MM.1S (cell line): ENCODE measurements around the gene NACAD.
"Not testable (repeated sequence)": the region's sequence is repeated elsewhere in the genome, so short reads cannot be mapped to it uniquely, and the experiment has no call there.

Experiments used
- DNase-seq: peaks from one replicate; pipeline ENCODE4 v3.0.0-alpha.2; 2015
- H2AFZ ChIP-seq: fragments of 300-600 bp; sonication (generic); 2 replicates; pipeline ENCODE4 v1.6.0; 2016; ENCODE audit warnings: antibody characterized with exemption, low read length
- H3F3A ChIP-seq: fragments of 300-600 bp; sonication (generic); 2 replicates; pipeline ENCODE4 v1.6.1; 2016; ENCODE audit warnings: mild to moderate bottlenecking, antibody characterized with exemption, low read length, moderate library complexity, mixed read lengths; ENCODE audit not compliant: insufficient read depth
- H3K27ac ChIP-seq: fragments of 300-600 bp; sonication (generic); 2 replicates; pipeline ENCODE4 v1.5.1; 2016; ENCODE audit warnings: mild to moderate bottlenecking, low read length
- H3K27me3 ChIP-seq: fragments of 300-600 bp; sonication (generic); replicated peaks from 2 replicates; pipeline ENCODE4 v1.6.0; 2016; ENCODE audit warnings: low read length; ENCODE audit not compliant: insufficient read depth
- H3K36me3 ChIP-seq: fragments of 300-600 bp; sonication (generic); replicated peaks from 2 replicates; pipeline ENCODE4 v1.6.1; 2016; ENCODE audit warnings: mild to moderate bottlenecking, low read length, mixed read lengths; ENCODE audit not compliant: insufficient read depth
- H3K4me1 ChIP-seq: fragments of 300-600 bp; sonication (generic); 2 replicates; pipeline ENCODE4 v1.6.1; 2016; ENCODE audit warnings: low read length, mixed read lengths
- H3K4me2 ChIP-seq: fragments of 300-600 bp; sonication (generic); 2 replicates; pipeline ENCODE4 v1.6.0; 2016; ENCODE audit warnings: low read depth, low read length
- H3K4me3 ChIP-seq: fragments of 300-600 bp; sonication (generic); 2 replicates; pipeline ENCODE4 v1.5.1; 2016; ENCODE audit warnings: low read length, mixed read lengths
- H3K79me2 ChIP-seq: fragments of 300-600 bp; sonication (generic); 2 replicates; pipeline ENCODE4 v1.6.1; 2016; ENCODE audit warnings: mixed run types, low read length, mixed read lengths
- H3K9ac ChIP-seq: fragments of 300-600 bp; sonication (generic); 2 replicates; pipeline ENCODE4 v1.6.1; 2016; ENCODE audit warnings: low read length, mixed read lengths
- H3K9me2 ChIP-seq: fragments of 300-600 bp; sonication (generic); replicated peaks from 2 replicates; pipeline ENCODE4 v1.6.1; 2016; ENCODE audit warnings: mild to moderate bottlenecking, low read length, mixed read lengths; ENCODE audit not compliant: insufficient read depth
- H3K9me3 ChIP-seq: fragments of 300-600 bp; sonication (generic); replicated peaks from 2 replicates; pipeline ENCODE4 v1.6.1; 2016; ENCODE audit warnings: mild to moderate bottlenecking, low read length, mixed read lengths; ENCODE audit not compliant: insufficient read depth
- H4K20me1 ChIP-seq: fragments of 300-600 bp; sonication (generic); 2 replicates; pipeline ENCODE4 v1.6.1; 2016; ENCODE audit warnings: mild to moderate bottlenecking, low read length, moderate library complexity, mixed read lengths; ENCODE audit not compliant: insufficient read depth
- EZH2 ChIP-seq: fragments of 300-600 bp; sonication (generic); optimal IDR thresholded peaks from 2 replicates; pipeline ENCODE3; 2017; ENCODE audit warnings: low read depth, mild to moderate bottlenecking, antibody characterized with exemption, low read length, mixed read lengths
- EZH2phosphoT487 ChIP-seq: fragments of 300-600 bp; sonication (generic); IDR thresholded peaks from 2 replicates; pipeline ENCODE4 v1.6.1; 2018; ENCODE audit warnings: antibody characterized with exemption, low read length
- TF ChIP-seq, protein P1 (sequence below): fragments of 300-600 bp; sonication (generic); IDR thresholded peaks from 2 replicates; pipeline ENCODE4 v1.5.1; 2016; ENCODE audit warnings: antibody characterized with exemption, low read length, mixed read lengths

Gene NACAD

GRCh38 chr7:45114926-45115325, 26.2 kb upstream of the NACAD start:
- no peak for TF ChIP-seq EZH2phosphoT487
- no peak for TF ChIP-seq EZH2
- TF ChIP-seq, protein P1, sequence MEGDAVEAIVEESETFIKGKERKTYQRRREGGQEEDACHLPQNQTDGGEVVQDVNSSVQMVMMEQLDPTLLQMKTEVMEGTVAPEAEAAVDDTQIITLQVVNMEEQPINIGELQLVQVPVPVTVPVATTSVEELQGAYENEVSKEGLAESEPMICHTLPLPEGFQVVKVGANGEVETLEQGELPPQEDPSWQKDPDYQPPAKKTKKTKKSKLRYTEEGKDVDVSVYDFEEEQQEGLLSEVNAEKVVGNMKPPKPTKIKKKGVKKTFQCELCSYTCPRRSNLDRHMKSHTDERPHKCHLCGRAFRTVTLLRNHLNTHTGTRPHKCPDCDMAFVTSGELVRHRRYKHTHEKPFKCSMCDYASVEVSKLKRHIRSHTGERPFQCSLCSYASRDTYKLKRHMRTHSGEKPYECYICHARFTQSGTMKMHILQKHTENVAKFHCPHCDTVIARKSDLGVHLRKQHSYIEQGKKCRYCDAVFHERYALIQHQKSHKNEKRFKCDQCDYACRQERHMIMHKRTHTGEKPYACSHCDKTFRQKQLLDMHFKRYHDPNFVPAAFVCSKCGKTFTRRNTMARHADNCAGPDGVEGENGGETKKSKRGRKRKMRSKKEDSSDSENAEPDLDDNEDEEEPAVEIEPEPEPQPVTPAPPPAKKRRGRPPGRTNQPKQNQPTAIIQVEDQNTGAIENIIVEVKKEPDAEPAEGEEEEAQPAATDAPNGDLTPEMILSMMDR, result no peak
- H3K79me2 ChIP-seq, result peaks cover 16% of the 10 kb centered on the region
- no peaks in the 10 kb centered on the region for H4K20me1 ChIP-seq
- H3K4me1 ChIP-seq, result no peaks in the 10 kb centered on the region
- no peaks in the 10 kb centered on the region for H3K36me3 ChIP-seq
- H3K9ac ChIP-seq, result no peak overlapping the region
- H3K4me2 ChIP-seq, result no peak overlapping the region
- no peaks in the 10 kb centered on the region for H3K27me3 ChIP-seq
- H3K9me3 ChIP-seq, result no peaks in the 10 kb centered on the region
- H2AFZ ChIP-seq, result no peak overlapping the region
- H3K4me3 ChIP-seq, result no peak overlapping the region
- DNase-seq, result no peak
- no peaks in the 10 kb centered on the region for H3K9me2 ChIP-seq
- H3K27ac ChIP-seq, result no peak overlapping the region
- H3F3A ChIP-seq, result peaks cover 9% of the 10 kb centered on the region

DNA sequence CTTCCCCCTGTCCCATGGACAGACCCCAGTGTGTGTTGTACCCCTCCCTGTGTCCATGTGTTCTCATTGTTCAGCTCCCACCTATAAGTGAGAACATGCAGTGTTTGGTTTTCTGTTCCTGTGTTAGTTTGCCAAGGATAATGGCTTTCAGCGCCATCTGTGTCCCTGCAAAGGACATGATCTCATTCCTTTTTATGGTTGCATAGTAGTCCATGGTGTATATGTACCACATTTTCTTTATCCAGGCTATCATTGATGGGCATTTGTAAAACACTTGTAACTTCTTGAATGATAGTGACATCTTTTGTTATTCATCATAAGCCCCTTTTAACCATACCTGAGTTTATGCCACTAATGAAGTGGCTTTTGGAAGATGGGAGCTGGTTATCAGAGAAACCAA, 25.5 kb upstream of the NACAD start:
- H3K4me2 ChIP-seq, H3K36me3 ChIP-seq, H3K9ac ChIP-seq, H3K4me3 ChIP-seq, H3K27ac ChIP-seq, H3F3A ChIP-seq, H3K9me2 ChIP-seq, H2AFZ ChIP-seq, H3K9me3 ChIP-seq, H3K27me3 ChIP-seq, H4K20me1 ChIP-seq, DNase-seq, H3K4me1 ChIP-seq: not testable (repeated sequence)
- peaks cover 22% of the 10 kb centered on the region for H3K79me2 ChIP-seq

DNA sequence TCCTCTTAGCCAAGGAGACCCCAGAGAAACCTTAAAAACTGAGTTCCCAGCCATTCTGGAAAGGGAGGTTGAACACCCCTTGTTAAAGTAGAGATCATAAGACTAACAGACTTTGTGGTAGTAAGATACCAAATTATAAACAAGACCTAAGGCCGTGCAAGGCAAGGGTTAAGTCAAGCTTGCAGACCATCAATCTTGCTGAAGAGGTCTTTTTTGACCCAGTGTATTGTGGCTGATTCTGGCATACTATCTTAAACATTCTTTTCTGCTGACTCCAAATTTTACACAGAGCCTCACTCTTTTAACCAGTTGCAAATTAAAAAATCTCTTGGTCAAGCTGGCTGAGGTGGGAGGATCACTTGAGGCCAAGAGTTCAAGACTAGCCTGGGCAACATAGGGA, 23.9 kb upstream of the NACAD start:
- Histone ChIP-seq H3K9me3 (no peaks in the 10 kb centered on the region), H3K36me3 (no peaks in the 10 kb centered on the region), H4K20me1 (no peaks in the 10 kb centered on the region), H3K4me1 (no peaks in the 10 kb centered on the region), H3K4me2 (peak overlapping the region; percentile 52; the same call in 1 of the 2 replicates), H3F3A (peaks cover 9% of the 10 kb centered on the region), H3K27ac (no peak overlapping the region), H2AFZ (no peak overlapping the region), H3K79me2 (peaks cover 38% of the 10 kb centered on the region), H3K4me3 (peak overlapping the region; percentile 94), H3K27me3 (no peaks in the 10 kb centered on the region), H3K9ac (peak overlapping the region; percentile 95; the same call in 1 of the 2 replicates), H3K9me2 (no peaks in the 10 kb centered on the region)
- no peak for DNase-seq
- TF ChIP-seq, protein P1, result no peak
- TF ChIP-seq EZH2phosphoT487 (no peak), EZH2 (no peak)

DNA sequence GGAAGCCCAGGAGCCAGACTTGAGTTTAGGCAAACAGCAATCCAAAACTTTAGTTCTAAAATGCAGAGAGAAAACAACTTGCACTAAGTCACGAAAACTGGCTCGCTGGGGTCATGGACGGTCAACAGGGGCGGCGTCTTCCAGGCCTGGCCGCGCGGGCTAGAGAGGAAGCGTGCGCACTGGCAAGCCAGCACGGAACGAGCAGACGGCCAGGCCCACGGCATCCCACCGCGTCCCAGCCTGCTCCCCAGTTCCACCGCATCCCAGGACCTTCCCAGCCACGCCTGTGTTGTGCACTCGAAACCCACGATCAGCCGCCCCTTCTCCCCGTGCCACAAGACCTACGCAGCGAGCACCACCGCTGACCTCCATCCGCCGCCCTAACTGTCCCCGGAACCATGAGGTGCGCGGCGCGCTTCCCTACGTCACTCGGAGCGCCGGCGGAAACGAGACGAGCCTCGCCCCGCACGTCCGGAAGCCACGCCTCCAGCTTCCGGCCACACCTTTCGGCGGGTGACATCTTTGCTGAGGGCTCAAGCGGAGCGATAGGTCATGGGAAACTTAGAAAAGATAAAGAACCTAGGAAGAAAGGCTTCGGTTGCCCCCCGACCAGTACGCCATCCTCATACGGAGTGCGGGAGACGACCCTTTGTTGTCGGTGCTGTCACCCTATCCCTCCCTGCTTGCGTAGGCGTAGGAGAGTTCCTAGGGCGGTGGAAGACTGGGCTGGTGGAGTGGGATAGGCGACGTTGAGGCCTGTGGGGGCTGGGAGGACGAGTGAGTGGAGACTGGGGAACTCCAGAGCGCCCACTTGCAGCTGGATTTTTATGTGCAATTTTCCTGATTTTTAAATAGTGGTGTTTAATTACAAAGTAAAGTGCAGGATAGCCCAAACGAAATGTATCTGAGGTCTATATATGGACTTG, 22.8 kb upstream of the NACAD start, which contains the start of gene TBRG4:
Gene TBRG4 (minus strand): TSS at position 400 of the 926 bp plus-strand sequence. CDS start 2,460 bp downstream, outside the sequence.
- Histone ChIP-seq H3K9me3 (no peaks in the 10 kb centered on the region), H3K79me2 (peaks cover 49% of the 10 kb centered on the region), H3K9me2 (no peaks in the 10 kb centered on the region), H3K27me3 (no peaks in the 10 kb centered on the region), H4K20me1 (no peaks in the 10 kb centered on the region), H3K9ac (peak within 1 kb of the TSS; percentile 95), H2AFZ (peak within 1 kb of the TSS; percentile 75), H3F3A (peaks cover 9% of the 10 kb centered on the region), H3K36me3 (no peaks in the 10 kb centered on the region), H3K4me3 (peak within 1 kb of the TSS; percentile 94), H3K4me1 (no peaks in the 10 kb centered on the region), H3K27ac (peak within 1 kb of the TSS; percentile 87), H3K4me2 (peak within 1 kb of the TSS; percentile 52; the same call in 1 of the 2 replicates)
- peak; percentile 97 for DNase-seq
- TF ChIP-seq EZH2phosphoT487 (no peak), EZH2 (no peak)
- TF ChIP-seq, protein P1, result peak; percentile 44
